GM12872 (cell line): ENCODE results near the gene VWCE.
"Not testable (repeated sequence)": the region's sequence is repeated elsewhere in the genome, so short reads cannot be mapped to it uniquely, and the experiment has no call there.

ENCODE experiments used
- CTCF ChIP-seq: IDR thresholded peaks from 3 replicates; pipeline ENCODE4 v1.5.1; 2011; ENCODE audit warnings: low read depth, mild to moderate bottlenecking, low read length, moderate library complexity; ENCODE audit not compliant: insufficient read depth

VWCE gene

DNA sequence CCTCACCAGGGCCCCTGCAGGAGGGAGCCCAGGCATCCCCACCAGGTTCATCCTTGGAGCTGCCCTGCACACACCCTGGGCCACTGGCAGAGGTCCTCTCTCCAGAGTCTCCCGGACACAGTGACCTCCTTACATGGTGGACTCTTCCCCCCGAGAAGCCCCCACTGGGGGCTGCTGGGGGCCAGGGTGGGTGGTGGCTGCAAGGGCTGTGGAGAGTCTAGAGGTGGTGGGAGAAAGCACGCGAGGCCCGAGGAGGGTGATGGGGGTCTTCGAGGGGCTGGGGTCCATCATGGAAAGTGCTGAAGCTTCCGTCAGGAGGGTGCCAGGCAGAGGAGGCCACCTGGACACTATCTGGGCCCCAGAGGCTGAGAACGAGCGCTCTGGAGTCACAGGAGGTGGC lies 36.6 kb downstream of the VWCE start:
- TF ChIP-seq CTCF = no peak

GRCh38 chr11:61256710-61257482 lies 38.2 kb downstream of the VWCE start:
- no peak for TF ChIP-seq CTCF

DNA sequence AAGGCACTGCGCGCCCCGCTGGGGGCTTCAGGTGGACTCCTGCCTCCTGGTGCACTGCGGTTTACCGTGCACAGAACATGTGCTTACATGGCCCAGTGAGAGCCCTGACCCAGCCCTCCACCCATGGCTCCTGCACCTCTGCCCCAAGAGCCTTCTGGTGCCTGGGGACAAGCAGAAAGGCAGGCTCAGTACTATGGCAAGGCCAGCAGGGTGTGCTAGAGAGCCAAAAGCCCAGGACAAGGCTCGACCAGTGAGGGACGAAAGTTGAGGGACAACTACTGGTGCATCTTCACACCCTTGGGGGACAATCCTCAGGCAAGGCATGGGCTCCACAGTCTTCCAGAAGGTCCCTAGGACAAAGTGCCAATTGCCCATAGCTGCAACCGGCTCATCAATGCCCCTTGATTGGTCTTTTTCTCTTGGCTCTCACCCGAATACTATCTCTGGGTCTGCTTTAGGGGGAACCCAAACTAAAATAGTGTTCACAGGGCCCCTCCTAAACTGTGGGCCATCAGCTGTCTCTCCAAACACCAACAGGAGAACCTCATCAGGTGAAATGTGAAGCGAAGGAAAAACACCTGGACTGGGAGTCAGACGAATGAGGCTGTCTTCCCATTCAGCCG lies 40.6 kb downstream of the VWCE start:
- TF ChIP-seq CTCF = peak; percentile 99

DNA sequence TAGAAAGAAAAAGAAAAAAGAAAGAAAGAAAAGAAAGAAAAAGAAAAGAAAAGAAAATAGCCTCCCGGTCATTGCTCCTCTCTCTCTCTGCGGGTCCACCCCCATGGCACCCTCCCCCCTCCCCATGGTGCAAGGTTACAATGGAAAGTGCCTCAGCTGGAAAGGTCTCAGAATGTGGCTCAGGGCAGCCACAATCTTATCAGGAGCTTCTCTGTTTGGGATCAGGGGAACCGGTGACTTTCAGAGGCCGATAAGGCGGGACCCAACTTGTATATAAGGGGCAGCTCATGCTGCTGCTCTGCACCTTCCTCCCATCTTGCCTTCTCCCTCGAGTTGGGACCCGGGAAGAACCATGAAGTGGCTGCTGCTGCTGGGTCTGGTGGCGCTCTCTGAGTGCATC lies 54.2 kb downstream of the VWCE start, which contains the start of gene PGA5:
Gene PGA5, plus strand, starts transcription at position 301 of the 400 bp plus-strand sequence. Its CDS starts 52 bp downstream, at position 353.
- not testable (repeated sequence) for TF ChIP-seq CTCF

GRCh38 chr11:61222047-61222446 lies 73.1 kb downstream of the VWCE start, which contains the start of gene PGA4:
Gene PGA4, plus strand, starts transcription at chr11:61222347. Its CDS starts 54 bp downstream, at chr11:61222401.
- not testable (repeated sequence) for TF ChIP-seq CTCF
